Muscle of leg (tissue), 11 donors: ENCODE data around the gene PYGM. TPM values are rescaled to one million over a fixed set of nuclear protein-coding genes. Genes with fewer than 3 reads are reported as not detected.

Experiments
- DNase-seq: peaks from one replicate; pipeline ENCODE4 v3.0.0; 2013
- H3K27ac ChIP-seq: one replicate; pipeline ENCODE4 v1.5.1; 2013; ENCODE audit warnings: mild to moderate bottlenecking, low read length, control low read depth
- H3K27me3 ChIP-seq: one replicate; pipeline ENCODE4 v1.6.1; 2013; ENCODE audit warnings: low read length; ENCODE audit not compliant: control insufficient read depth, insufficient read depth
- H3K36me3 ChIP-seq: one replicate; pipeline ENCODE4 v1.6.1; 2013; ENCODE audit warnings: low read length; ENCODE audit not compliant: control insufficient read depth, insufficient read depth
- H3K4me1 ChIP-seq: one replicate; pipeline ENCODE4 v1.6.1; 2013; ENCODE audit warnings: low read length; ENCODE audit not compliant: control insufficient read depth, insufficient read depth
- H3K4me3 ChIP-seq: one replicate; pipeline ENCODE4 v1.5.1; 2013; ENCODE audit warnings: low read length, control low read depth
- H3K9me3 ChIP-seq: replicated peaks from 2 replicates; pipeline ENCODE4 v1.6.1; 2013; ENCODE audit warnings: low read depth, low read length; ENCODE audit not compliant: control insufficient read depth
- WGBS: methylation state at CpG from one replicate; pipeline ENCODE4 v1.1.5; 2013; ENCODE audit warnings: missing lambda C conversion rate; ENCODE audit not compliant: insufficient coverage; 5-methylcytosine and 5-hydroxymethylcytosine counted together
- polyA plus RNA-seq, 8 donors: library from polyadenylated mRNA; unstranded; fragments of 120-200 nt; gene quantifications; one replicate each; pipeline versions ENCODE4 v1.2.1 to v1.2.3, GENCODE V29; 2013; ENCODE audit warnings: inconsistent platforms in 1 of 8, low replicate concordance in 1 of 8; ENCODE audit not compliant: insufficient read length in 8 of 8, insufficient read depth in 1 of 8
- total RNA-seq: library from RNA; stranded (reverse); fragments of 120-200 nt; gene quantifications from one replicate; pipeline ENCODE4 v1.2.4, GENCODE V29; 2013

Gene PYGM
- total and polyA plus RNA-seq, 9 donors: 60.3 to 328 (median 182) TPM

GRCh38 chr11:64801158-64801464, 41.3 kb upstream of the PYGM start:
- H3K9me3 ChIP-seq: no peaks in the 10 kb centered on the region
- 64% methylated on average over 6 of the region's 9 CpGs for WGBS
- H3K4me1 ChIP-seq: peaks cover 37% of the 10 kb centered on the region
- H3K36me3 ChIP-seq: peaks cover 32% of the 10 kb centered on the region
- H3K27me3 ChIP-seq: no peaks in the 10 kb centered on the region
- H3K27ac ChIP-seq: no peak overlapping the region
- DNase-seq: no peak
- no peak overlapping the region for H3K4me3 ChIP-seq

GRCh38 chr11:64800303-64801157, 40.8 kb upstream of the PYGM start:
- WGBS: 81% methylated on average over 23 of the region's 26 CpGs
- Histone ChIP-seq H3K9me3 (no peaks in the 10 kb centered on the region), H3K27ac (no peak overlapping the region), H3K27me3 (no peaks in the 10 kb centered on the region), H3K4me1 (peaks cover 37% of the 10 kb centered on the region), H3K4me3 (no peak overlapping the region), H3K36me3 (peaks cover 27% of the 10 kb centered on the region)
- no peak for DNase-seq

- H3K4me3 ChIP-seq: no peak overlapping the region
- no peak overlapping the region for H3K27ac ChIP-seq
- 25% methylated on average over 2 of the region's 14 CpGs for WGBS
- no peak for DNase-seq
- no peaks in the 10 kb centered on the region for H3K9me3 ChIP-seq
- H3K4me1 ChIP-seq: peaks cover 37% of the 10 kb centered on the region
- H3K27me3 ChIP-seq: no peaks in the 10 kb centered on the region
- H3K36me3 ChIP-seq: peaks cover 20% of the 10 kb centered on the region
Measured at GRCh38 chr11:64799623-64800302, 40.0 kb upstream of the PYGM start.

GRCh38 chr11:64799256-64799622, 39.5 kb upstream of the PYGM start:
- Histone ChIP-seq H3K27me3 (no peaks in the 10 kb centered on the region), H3K4me1 (peaks cover 34% of the 10 kb centered on the region), H3K36me3 (peaks cover 16% of the 10 kb centered on the region), H3K27ac (no peak overlapping the region), H3K4me3 (no peak overlapping the region), H3K9me3 (no peaks in the 10 kb centered on the region)
- WGBS: 56% methylated on average over 3 of the region's 7 CpGs
- DNase-seq: no peak

GRCh38 chr11:64796757-64797541, 37.2 kb upstream of the PYGM start:
- no peak overlapping the region for H3K27ac ChIP-seq
- H3K9me3 ChIP-seq: no peaks in the 10 kb centered on the region
- no peaks in the 10 kb centered on the region for H3K27me3 ChIP-seq
- no peak for DNase-seq
- H3K4me1 ChIP-seq: peaks cover 28% of the 10 kb centered on the region
- no peak overlapping the region for H3K4me3 ChIP-seq
- H3K36me3 ChIP-seq: peaks cover 15% of the 10 kb centered on the region
- 92% methylated on average over 7 of the region's 19 CpGs for WGBS

- Histone ChIP-seq H3K9me3 (no peaks in the 10 kb centered on the region), H3K27me3 (no peaks in the 10 kb centered on the region), H3K27ac (no peak overlapping the region), H3K4me3 (no peak overlapping the region), H3K4me1 (peaks cover 21% of the 10 kb centered on the region), H3K36me3 (peaks cover 17% of the 10 kb centered on the region)
- DNase-seq: no peak
- WGBS: 65% methylated on average over 11 of the region's 19 CpGs
Measured at GRCh38 chr11:64796047-64796756, 36.4 kb upstream of the PYGM start.

GRCh38 chr11:64794526-64794925, 34.8 kb upstream of the PYGM start:
- WGBS: 89% methylated on average over 10 of the region's 10 CpGs
- Histone ChIP-seq H3K36me3 (peaks cover 22% of the 10 kb centered on the region), H3K27ac (peak overlapping the region; percentile 3), H3K9me3 (no peaks in the 10 kb centered on the region), H3K4me3 (no peak overlapping the region), H3K27me3 (no peaks in the 10 kb centered on the region), H3K4me1 (peaks cover 11% of the 10 kb centered on the region)
- no peak for DNase-seq

- Histone ChIP-seq H3K36me3 (peaks cover 29% of the 10 kb centered on the region), H3K27me3 (no peaks in the 10 kb centered on the region), H3K4me3 (no peak overlapping the region), H3K27ac (peak overlapping the region; percentile 89), H3K9me3 (no peaks in the 10 kb centered on the region), H3K4me1 (peaks cover 11% of the 10 kb centered on the region)
- DNase-seq: peak; percentile 80
- WGBS: 42% methylated on average over 7 of the region's 11 CpGs
Measured at GRCh38 chr11:64793271-64794160, 33.7 kb upstream of the PYGM start.

GRCh38 chr11:64792482-64792881, 32.7 kb upstream of the PYGM start:
- Histone ChIP-seq H3K27ac (peak overlapping the region; percentile 7), H3K9me3 (no peaks in the 10 kb centered on the region), H3K4me1 (peaks cover 17% of the 10 kb centered on the region), H3K4me3 (no peak overlapping the region), H3K27me3 (no peaks in the 10 kb centered on the region), H3K36me3 (peaks cover 29% of the 10 kb centered on the region)
- no peak for DNase-seq
- WGBS: 100% methylated on average over 2 of the region's 4 CpGs
